Measurements from ENCODE around the gene SLA2.

GRCh38 chr20:36644032-36644705 lies 1.8 kb downstream of the SLA2 start:
- TF ChIP-seq, protein P1, sequence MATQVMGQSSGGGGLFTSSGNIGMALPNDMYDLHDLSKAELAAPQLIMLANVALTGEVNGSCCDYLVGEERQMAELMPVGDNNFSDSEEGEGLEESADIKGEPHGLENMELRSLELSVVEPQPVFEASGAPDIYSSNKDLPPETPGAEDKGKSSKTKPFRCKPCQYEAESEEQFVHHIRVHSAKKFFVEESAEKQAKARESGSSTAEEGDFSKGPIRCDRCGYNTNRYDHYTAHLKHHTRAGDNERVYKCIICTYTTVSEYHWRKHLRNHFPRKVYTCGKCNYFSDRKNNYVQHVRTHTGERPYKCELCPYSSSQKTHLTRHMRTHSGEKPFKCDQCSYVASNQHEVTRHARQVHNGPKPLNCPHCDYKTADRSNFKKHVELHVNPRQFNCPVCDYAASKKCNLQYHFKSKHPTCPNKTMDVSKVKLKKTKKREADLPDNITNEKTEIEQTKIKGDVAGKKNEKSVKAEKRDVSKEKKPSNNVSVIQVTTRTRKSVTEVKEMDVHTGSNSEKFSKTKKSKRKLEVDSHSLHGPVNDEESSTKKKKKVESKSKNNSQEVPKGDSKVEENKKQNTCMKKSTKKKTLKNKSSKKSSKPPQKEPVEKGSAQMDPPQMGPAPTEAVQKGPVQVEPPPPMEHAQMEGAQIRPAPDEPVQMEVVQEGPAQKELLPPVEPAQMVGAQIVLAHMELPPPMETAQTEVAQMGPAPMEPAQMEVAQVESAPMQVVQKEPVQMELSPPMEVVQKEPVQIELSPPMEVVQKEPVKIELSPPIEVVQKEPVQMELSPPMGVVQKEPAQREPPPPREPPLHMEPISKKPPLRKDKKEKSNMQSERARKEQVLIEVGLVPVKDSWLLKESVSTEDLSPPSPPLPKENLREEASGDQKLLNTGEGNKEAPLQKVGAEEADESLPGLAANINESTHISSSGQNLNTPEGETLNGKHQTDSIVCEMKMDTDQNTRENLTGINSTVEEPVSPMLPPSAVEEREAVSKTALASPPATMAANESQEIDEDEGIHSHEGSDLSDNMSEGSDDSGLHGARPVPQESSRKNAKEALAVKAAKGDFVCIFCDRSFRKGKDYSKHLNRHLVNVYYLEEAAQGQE (IDR thresholded peaks at IDR 0.05; ENCODE audit: borderline replicate concordance) = no peak
- TF ChIP-seq, protein P2, sequence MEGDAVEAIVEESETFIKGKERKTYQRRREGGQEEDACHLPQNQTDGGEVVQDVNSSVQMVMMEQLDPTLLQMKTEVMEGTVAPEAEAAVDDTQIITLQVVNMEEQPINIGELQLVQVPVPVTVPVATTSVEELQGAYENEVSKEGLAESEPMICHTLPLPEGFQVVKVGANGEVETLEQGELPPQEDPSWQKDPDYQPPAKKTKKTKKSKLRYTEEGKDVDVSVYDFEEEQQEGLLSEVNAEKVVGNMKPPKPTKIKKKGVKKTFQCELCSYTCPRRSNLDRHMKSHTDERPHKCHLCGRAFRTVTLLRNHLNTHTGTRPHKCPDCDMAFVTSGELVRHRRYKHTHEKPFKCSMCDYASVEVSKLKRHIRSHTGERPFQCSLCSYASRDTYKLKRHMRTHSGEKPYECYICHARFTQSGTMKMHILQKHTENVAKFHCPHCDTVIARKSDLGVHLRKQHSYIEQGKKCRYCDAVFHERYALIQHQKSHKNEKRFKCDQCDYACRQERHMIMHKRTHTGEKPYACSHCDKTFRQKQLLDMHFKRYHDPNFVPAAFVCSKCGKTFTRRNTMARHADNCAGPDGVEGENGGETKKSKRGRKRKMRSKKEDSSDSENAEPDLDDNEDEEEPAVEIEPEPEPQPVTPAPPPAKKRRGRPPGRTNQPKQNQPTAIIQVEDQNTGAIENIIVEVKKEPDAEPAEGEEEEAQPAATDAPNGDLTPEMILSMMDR (IDR thresholded peaks at IDR 0.05; ENCODE audit: poor library complexity, severe bottlenecking) = no peak
- no peak for TF ChIP-seq POLR2AphosphoS5 (IDR thresholded peaks at IDR 0.05)
- no peak for TF ChIP-seq RAD21 (conservative IDR thresholded peaks at IDR 0.05)
- TF ChIP-seq TAF1 (IDR thresholded peaks at IDR 0.05; ENCODE audit: low read depth) = no peak

All from neural cell (in vitro differentiated cells).